HS-5 (cell line): ENCODE results near the gene EEFSEC.

Experiments used
- DNase-seq: peaks from one replicate; pipeline ENCODE4 v3.0.0-alpha.2; 2012; ENCODE audit warnings: low read depth

The EEFSEC gene

DNA sequence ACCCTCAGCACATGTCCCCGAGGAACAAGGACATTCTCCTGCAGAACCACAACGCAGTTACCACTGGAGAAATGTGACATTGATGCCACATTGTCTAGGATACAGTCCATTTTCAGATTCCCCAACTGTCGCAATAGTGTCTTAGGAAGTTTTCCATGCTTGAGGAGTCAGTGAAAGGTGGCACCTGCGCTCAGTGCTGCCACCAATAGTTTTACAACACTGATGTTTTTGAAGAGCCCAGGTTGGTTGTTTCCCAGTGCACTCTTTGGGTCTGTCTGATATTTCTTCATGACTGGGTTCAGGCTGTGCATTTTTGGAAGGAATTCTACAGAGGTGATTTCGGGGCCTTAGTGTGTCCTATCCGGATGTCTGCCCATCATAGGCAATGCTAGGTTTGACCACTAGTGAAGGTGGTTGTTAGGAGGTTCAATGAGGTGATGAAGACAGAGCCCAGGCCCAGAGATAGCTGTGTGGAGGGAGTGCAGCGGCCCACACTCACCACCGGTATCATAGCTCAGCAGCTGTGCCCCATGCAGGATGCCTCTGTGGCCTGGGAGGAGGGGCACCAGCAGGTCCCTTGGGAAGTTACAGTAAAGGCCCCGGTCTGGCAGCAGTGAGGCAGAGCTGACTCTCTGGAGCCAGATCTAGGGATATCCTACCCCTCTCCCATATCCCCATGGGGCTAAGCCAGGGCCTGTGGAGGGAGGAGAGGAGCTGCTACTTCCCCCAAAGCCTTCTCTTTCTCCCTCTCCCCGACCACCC is 216.8 kb downstream of the EEFSEC start:
- DNase-seq: no peak

GRCh38 chr3:128372281-128372680 is 219.0 kb downstream of the EEFSEC start:
- no peak for DNase-seq

DNA sequence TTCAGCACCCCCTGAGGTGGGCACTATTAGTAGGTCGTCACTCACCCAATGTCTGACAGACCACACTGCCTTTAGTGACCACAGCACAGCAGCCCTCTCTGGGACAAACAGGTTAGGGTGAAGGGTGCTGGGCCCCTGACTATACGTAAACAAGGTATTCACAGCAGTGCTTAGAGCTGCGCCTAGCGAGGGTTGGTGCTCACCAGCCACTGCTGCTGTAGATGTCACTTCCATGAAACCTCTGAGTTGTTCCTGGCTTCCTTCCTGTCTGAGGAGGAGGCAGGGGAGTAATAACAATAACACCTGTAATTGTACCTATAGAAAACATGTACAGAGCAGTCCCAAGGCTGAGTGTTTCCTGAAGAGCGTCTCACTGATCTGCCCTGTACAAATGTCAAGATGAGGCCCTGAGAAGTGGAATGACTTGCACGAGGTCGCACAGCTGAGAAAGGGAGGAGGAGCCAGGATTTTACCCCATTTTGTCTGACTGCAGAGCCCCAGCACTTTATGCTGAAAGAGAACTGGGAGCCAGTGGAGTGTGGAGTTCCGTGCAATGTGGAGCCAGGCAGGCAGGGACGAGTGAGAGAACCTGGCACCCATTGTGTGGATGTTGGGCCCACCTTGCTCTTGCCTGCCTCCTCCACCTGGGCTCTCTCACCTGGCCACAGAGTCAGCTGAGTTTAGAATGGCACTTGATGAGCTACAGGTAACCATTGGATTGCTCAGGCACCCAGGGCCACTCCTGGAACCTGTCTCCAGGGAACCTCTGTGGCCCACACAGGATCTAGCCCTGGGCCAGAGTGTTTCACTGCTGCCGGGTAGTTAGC is 219.6 kb downstream of the EEFSEC start:
- no peak for DNase-seq

DNA sequence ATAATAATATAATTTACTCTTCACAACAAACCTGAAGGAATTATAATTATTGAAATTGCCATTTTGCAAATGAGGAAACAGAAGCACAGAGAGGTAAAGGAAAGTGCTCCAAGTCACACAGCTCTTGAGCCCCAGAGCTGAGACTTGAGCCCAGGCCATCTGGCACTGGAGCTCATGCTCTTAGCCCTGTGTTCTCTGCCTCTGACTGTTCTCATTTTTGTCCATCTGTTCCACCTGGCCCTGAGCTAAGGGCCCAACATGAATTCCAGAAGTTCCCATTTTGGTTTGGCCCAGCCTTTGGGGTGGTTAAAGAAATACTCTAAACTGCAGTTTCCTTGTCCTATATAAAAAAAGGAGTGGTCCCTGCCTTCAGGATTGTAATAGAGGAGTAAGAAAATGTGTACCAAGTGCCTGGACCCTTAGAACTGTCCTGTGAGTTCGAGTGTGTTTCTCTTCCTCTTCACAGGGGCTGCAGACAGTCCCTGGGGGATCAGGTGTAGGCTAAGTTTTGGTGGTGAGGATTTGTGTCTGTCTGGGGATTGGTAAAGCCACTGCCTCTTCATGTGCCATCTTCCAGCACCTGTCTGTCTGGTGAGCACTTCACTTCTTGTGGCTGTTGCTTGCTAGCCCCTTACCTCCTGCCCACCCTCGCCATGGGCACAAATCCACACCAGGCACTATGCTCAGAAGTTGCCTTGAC is 221.6 kb downstream of the EEFSEC start:
- no peak for DNase-seq

DNA sequence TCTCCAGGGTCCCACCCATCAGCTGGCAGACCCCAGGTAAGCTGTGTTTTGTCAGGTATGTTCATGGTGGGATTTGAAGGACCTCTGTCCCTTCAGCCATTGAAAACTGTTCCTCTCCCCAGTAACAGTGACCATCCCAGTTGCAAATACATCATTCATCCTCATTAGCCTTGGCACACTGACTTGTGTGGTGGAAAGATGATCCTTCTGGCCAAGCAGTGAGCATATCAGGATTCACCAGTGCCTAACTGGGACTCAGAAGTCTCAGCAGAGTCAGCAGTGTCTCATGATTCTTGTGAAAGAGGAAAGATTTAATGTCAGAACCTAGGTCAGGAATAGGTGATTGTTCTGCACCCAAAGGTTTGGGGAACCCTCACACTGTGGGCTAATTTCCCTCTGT is 223.2 kb downstream of the EEFSEC start:
- DNase-seq: no peak

- no peak for DNase-seq
These were observed 225.5 kb downstream of the EEFSEC start for GRCh38 chr3:128378631-128379347.

GRCh38 chr3:128379367-128380160 is 226.3 kb downstream of the EEFSEC start:
- no peak for DNase-seq

- DNase-seq: no peak
These were observed 227.0 kb downstream of the EEFSEC start for GRCh38 chr3:128380295-128380694.

DNA sequence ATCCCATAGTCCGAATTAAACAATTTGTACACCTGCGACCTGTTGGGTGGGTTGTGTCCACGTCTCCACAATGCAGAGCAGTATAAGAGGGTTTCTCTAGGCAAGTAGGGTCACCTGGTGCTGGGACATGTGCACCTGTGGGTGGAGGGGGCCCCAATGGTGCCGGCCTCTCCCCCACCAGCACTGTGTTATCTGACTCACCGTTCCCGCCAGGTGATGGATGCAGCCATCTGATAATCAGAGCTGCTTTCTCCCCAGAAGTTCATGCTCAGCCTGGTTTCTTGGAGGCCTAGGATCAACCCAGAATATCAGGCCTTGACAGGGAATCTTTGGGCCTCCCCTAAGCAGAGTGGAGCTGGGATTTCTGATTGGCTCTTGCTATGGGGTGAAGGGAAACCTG is 227.4 kb downstream of the EEFSEC start:
- no peak for DNase-seq

- no peak for DNase-seq
These were observed 228.3 kb downstream of the EEFSEC start for GRCh38 chr3:128381609-128382008.

GRCh38 chr3:128382221-128382807 is 229.0 kb downstream of the EEFSEC start:
- no peak for DNase-seq

- peak; percentile 39 for DNase-seq
These were observed 230.3 kb downstream of the EEFSEC start for GRCh38 chr3:128383316-128384235.

DNA sequence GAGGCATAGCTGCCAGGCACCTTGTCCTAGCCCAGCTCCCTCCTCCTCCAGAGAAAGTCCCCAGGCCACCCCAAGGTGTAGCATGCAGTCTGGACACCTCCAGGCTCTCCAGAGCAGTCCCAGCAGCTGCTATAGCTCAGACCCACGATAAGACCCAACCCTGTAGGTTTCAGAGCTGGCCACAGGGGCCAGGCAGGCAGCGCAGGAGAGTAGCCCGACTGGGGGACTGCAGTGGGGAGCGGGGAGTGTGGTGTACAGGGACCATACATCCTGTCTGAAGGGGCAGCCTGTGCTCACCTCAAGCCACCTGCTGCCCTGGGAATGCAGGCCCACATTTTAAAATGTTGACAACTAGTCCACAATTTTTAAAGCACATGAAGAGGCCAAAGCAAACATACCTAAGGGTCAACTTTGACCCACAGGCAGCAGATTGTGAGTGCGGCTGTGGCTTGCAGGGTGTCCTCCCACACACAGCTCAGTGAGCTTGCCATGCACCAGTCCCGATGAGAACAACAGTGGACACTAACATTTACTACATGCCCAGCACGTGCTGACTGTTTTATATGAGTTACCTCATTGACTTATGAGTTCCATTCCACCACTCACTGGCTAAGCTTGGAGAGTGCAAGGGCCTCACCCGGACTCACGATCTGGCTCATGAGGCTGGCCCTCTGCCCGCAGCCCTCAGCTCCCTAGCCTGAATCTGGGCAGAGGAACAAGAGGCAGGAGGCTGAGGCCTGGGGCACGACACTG is 232.0 kb downstream of the EEFSEC start:
- DNase-seq: no peak

DNA sequence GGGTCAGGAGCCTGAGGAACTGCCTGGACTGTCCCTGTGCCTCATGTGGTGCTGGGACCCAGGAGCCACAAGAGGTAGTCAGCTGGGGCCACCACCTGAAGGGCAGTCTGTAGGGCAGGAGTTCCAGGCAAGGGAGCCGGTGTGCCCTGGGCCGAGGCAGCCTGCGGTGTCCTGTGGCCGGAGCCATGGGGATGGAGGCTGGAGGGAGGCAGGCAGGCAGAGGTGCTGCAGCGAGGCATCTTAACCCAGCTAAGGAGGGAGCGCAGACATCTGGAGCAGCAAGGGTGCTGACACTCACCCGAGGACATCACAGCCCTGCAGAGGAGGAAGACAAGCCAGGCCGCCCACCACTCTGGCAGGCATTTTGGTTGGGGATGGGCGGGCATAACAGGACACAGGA is 235.7 kb downstream of the EEFSEC start:
- no peak for DNase-seq

DNA sequence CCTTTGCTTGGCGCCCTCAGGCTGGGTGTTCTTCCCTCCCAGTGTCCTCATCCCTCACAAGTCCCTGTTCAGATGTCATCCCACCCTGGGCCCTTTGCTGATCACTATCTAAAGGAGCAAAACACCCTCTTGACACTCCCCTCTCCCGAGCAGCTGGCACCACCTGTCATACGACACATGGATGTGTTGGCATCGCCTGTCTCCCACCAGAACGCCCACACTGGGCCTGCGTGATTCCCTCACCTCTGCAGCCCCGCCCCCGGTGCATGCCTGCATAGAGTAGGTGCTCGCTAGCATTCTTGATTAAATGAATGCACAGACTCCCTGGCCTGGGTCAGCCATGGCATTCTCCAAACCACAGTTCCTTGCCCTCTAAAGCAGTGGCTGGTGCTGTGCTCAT is 237.6 kb downstream of the EEFSEC start:
- no peak for DNase-seq

DNA sequence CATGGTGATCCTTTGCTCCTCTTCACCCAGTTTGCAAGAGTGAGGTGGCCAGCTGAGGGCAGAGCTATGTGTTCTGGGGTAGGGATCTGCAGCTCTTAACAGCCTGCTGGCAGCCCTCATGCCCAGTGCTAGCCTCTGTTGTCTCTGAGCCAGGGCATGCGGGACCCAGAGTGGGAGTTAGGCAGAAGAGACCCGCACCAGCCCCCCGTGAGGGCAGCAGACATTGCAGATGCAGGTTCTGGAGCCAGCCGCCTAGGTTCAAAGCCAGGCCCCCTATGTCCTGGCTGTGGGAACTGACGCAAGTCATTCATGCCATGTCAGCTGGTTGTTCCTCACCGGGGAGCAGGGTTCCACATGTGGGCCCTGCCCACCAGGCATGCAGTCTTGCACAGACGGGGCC is 238.7 kb downstream of the EEFSEC start:
- no peak for DNase-seq

GRCh38 chr3:128392818-128393544 is 239.7 kb downstream of the EEFSEC start:
- DNase-seq: no peak

GRCh38 chr3:128394033-128394432 is 240.8 kb downstream of the EEFSEC start:
- DNase-seq: no peak
